SK-N-SH (cell line): ENCODE measurements around the gene DDX21. TPM values are rescaled to one million over a fixed set of nuclear protein-coding genes. Genes with fewer than 3 reads are reported as not detected.

ENCODE experiments used
- CTCF ChIA-PET: fragments of 300-600, 350-600 bp; formaldehyde crosslinking; extraction: SDS; loops from one replicate; lab custom pipeline; 2021; lab: Yijun Ruan, JAX
- POLR2A ChIA-PET: fragments of 350-600 bp; sonication (Branson Sonifier 250); formaldehyde crosslinking; extraction: SDS; loops from one replicate; lab custom pipeline; 2020; ENCODE audit warnings: antibody characterized with exemption, inconsistent platforms; lab: Yijun Ruan, JAX
- DNase-seq: peaks from one replicate; pipeline ENCODE4 v3.0.0; 2012
- H2AFZ ChIP-seq: fragments of 200-600 bp; sonication (generic); 2 replicates; pipeline ENCODE4 v1.8.1; 2016; ENCODE audit warnings: antibody characterized with exemption, mild to moderate bottlenecking, low read depth
- H3F3A ChIP-seq: fragments of 200-600 bp; sonication (generic); replicated peaks from 2 replicates; pipeline ENCODE3; 2016; ENCODE audit warnings: antibody characterized with exemption, mild to moderate bottlenecking; ENCODE audit not compliant: insufficient read depth
- H3K27ac ChIP-seq, 2 experiments: fragments of 200-500 bp in 1 of 2; fragments of 200-600 bp in 1 of 2; sonication (Bioruptor generic) in 1 of 2; sonication (generic), shearing (Covaris generic) in 1 of 2; 2 replicates each; pipeline versions ENCODE4 v1.5.1 to v1.6.1; 2014 to 2016; ENCODE audit warnings: low read depth in 2 of 2, inconsistent platforms in 1 of 2, low read length in 1 of 2, mild to moderate bottlenecking in 1 of 2, mixed read lengths in 1 of 2
- H3K27me3 ChIP-seq: fragments of 200-600 bp; sonication (generic), shearing (Covaris generic); 2 replicates; pipeline ENCODE4 v1.6.1; 2016; ENCODE audit warnings: mixed run types; ENCODE audit not compliant: insufficient read depth
- H3K36me3 ChIP-seq, 2 experiments: fragments of 200-500 bp in 1 of 2; fragments of 200-600 bp in 1 of 2; sonication (Bioruptor generic) in 1 of 2; sonication (generic) in 1 of 2; replicated peaks in 1 of 2; 2 replicates each; pipeline versions ENCODE3 to v1.5.1; 2014 to 2016; ENCODE audit warnings: low read length in 1 of 2, mild to moderate bottlenecking in 1 of 2; ENCODE audit not compliant: insufficient read depth in 2 of 2, control insufficient read depth in 1 of 2
- H3K4me1 ChIP-seq, 2 experiments: fragments of 200-500 bp in 1 of 2; fragments of 200-600 bp in 1 of 2; sonication (Bioruptor generic) in 1 of 2; sonication (generic), shearing (Covaris generic) in 1 of 2; 2 replicates each; pipeline versions ENCODE4 v1.5.1 to v1.6.1; 2014 to 2016; ENCODE audit warnings: low read depth in 1 of 2, low read length in 1 of 2, mixed run types in 1 of 2; ENCODE audit not compliant: insufficient read depth in 2 of 2, control insufficient read depth in 1 of 2
- H3K4me2 ChIP-seq: fragments of 200-600 bp; sonication (generic), shearing (Covaris generic); 2 replicates; pipeline ENCODE4 v1.6.1; 2017; ENCODE audit warnings: mixed run types
- H3K4me3 ChIP-seq, 2 experiments: fragments of 200-500 bp in 1 of 2; fragments of 200-600 bp in 1 of 2; sonication (Bioruptor generic) in 1 of 2; sonication (generic), shearing (Covaris generic) in 1 of 2; 2 replicates each; pipeline versions ENCODE4 v1.5.1 to v1.8.1; 2014 to 2016; ENCODE audit warnings: low read depth in 2 of 2, inconsistent platforms in 1 of 2, low read length in 1 of 2, mild to moderate bottlenecking in 1 of 2, mixed read lengths in 1 of 2, moderate library complexity in 1 of 2
- H3K79me2 ChIP-seq: fragments of 200-600 bp; sonication (generic); 2 replicates; pipeline ENCODE4 v1.8.1; 2017; ENCODE audit warnings: mild to moderate bottlenecking; ENCODE audit not compliant: insufficient read depth
- H3K9ac ChIP-seq: fragments of 200-600 bp; sonication (generic); 2 replicates; pipeline ENCODE4 v1.6.1; 2017; ENCODE audit warnings: mixed run types
- H3K9me2 ChIP-seq: fragments of 200-600 bp; sonication (generic); 2 replicates; pipeline ENCODE4 v1.6.1; 2017; ENCODE audit warnings: mixed run types
- H3K9me3 ChIP-seq: fragments of 200-600 bp; sonication (generic); 2 replicates; pipeline ENCODE4 v1.6.1; 2017; ENCODE audit warnings: mixed run types, mild to moderate bottlenecking, moderate library complexity
- H4K20me1 ChIP-seq: fragments of 200-600 bp; sonication (generic); 2 replicates; pipeline ENCODE4 v1.6.1; 2017; ENCODE audit warnings: mild to moderate bottlenecking, mixed run types; ENCODE audit not compliant: insufficient read depth
- GABPA ChIP-seq: IDR thresholded peaks from 2 replicates; pipeline ENCODE4 v1.4.0; 2012; ENCODE audit warnings: low read depth, mild to moderate bottlenecking
- GATA2 ChIP-seq: sonication (generic); formaldehyde crosslinking; IDR thresholded peaks from 2 replicates; pipeline ENCODE4 v1.5.0; 2020; ENCODE audit warnings: mild to moderate bottlenecking, missing genetic modification reagents
- JUND ChIP-seq: IDR thresholded peaks from 2 replicates; pipeline ENCODE4 v1.4.0; 2012
- MAX ChIP-seq: IDR thresholded peaks from 2 replicates; pipeline ENCODE4 v1.4.0; 2012; ENCODE audit warnings: low read depth
- MXI1 ChIP-seq: IDR thresholded peaks from 2 replicates; pipeline ENCODE4 v1.6.1; 2012; ENCODE audit warnings: mild to moderate bottlenecking, low read depth, low read length, improper control_type of control experiment
- NFIC ChIP-seq: IDR thresholded peaks from 2 replicates; pipeline ENCODE4 v1.4.0; 2012; ENCODE audit warnings: borderline replicate concordance
- PBX3 ChIP-seq: IDR thresholded peaks from 2 replicates; pipeline ENCODE4; 2012
- RXRA ChIP-seq: IDR thresholded peaks from 2 replicates; pipeline ENCODE4 v1.4.0; 2012; ENCODE audit warnings: low read depth, mild to moderate bottlenecking, borderline replicate concordance
- SIN3A ChIP-seq: IDR thresholded peaks from 2 replicates; pipeline ENCODE4 v1.6.1; 2012; ENCODE audit warnings: low read depth, mild to moderate bottlenecking, low read length, moderate library complexity, borderline replicate concordance
- TAF1 ChIP-seq: IDR thresholded peaks from 2 replicates; pipeline ENCODE4 v1.6.1; 2012; ENCODE audit warnings: low read depth, mild to moderate bottlenecking, low read length, moderate library complexity, borderline replicate concordance
- TCF12 ChIP-seq: IDR thresholded peaks from 2 replicates; pipeline ENCODE4 v1.4.0; 2012
- USF1 ChIP-seq: IDR thresholded peaks from 2 replicates; pipeline ENCODE4 v1.4.0; 2012; ENCODE audit warnings: low read depth, borderline replicate concordance
- YY1 ChIP-seq: IDR thresholded peaks from 2 replicates; pipeline ENCODE4 v1.4.0; 2012; ENCODE audit warnings: low read depth, mild to moderate bottlenecking
- WGBS: methylation state at CpG from one replicate; pipeline ENCODE4 v1.1.6; 2017; ENCODE audit warnings: low lambda C conversion rate; 5-methylcytosine and 5-hydroxymethylcytosine counted together
- polyA plus RNA-seq, 3 experiments: library from polyadenylated mRNA; depleted of rRNA; stranded (reverse); fragments of >200 nt; gene quantifications; 2 replicates each; pipeline ENCODE4 v1.2.3, GENCODE V29; 2012

Gene DDX21
- polyA plus RNA-seq, 1 of the 3 experiments (the other 2 are of a cell fraction): 40.1 TPM

- 29% methylated on average over 16 of the region's 22 CpGs for WGBS
- Histone ChIP-seq H2AFZ (peak overlapping the region; percentile 85), H3K27ac (peak overlapping the region; percentile 71 to 81), H3K27me3 (no peaks in the 10 kb centered on the region), H3K4me3 (peak overlapping the region; percentile 78 to 86), H3K9ac (peak overlapping the region; percentile 85), H3K4me2 (peak overlapping the region; percentile 81), H4K20me1 (0 out of 2 replicates have a peak, but pooled peaks cover 8% of the 10 kb centered on the region), H3K36me3 (peaks cover 12 to 25% of the 10 kb centered on the region in 2 experiments), H3K4me1 (peaks cover 13 to 19% of the 10 kb centered on the region in 2 experiments; a peak in 3 of 4 replicates), H3K79me2 (peaks cover 57% of the 10 kb centered on the region), H3F3A (peaks cover 32% of the 10 kb centered on the region), H3K9me3 (no peaks in the 10 kb centered on the region), H3K9me2 (no peaks in the 10 kb centered on the region)
- ChIA-PET POLR2A (interaction anchor here (1.2 kb wide), 1 partner anchor 34 kb away, joined by 3 read pairs; the partner anchor contains the start of gene DDX21), CTCF (interaction anchor here (0.8 to 2.6 kb wide), 4 partner anchors 16 to 115 kb away, joined by 3 to 11 read pairs (median 4); no protein-coding TSS in a partner anchor)
- DNase-seq: no peak
- TF ChIP-seq GATA2 (CRISPR knock-in tag): no peak
- TF ChIP-seq NFIC: no peak
- TF ChIP-seq SIN3A: 0 out of 2 replicates have a peak, but pooled peaks have one; percentile 9
Observed at GRCh38 chr10:68989317-68989990, 33.5 kb downstream of the DDX21 start.

- ChIA-PET CTCF (interaction anchor here (1.1 kb wide), 1 partner anchor 102 kb away, joined by 3 read pairs; no protein-coding TSS in a partner anchor), POLR2A (no interaction called here)
- Histone ChIP-seq H3K4me3 (no peak overlapping the region), H3K27ac (peak overlapping the region; percentile 6 to 86; a peak in 3 of 4 replicates), H4K20me1 (peaks cover 13% of the 10 kb centered on the region; the same call in 1 of the 2 replicates), H3F3A (peaks cover 14% of the 10 kb centered on the region), H3K9me2 (no peaks in the 10 kb centered on the region), H2AFZ (no peak overlapping the region), H3K79me2 (peaks cover 91% of the 10 kb centered on the region), H3K36me3 (peaks cover 0 to 28% of the 10 kb centered on the region in 2 experiments), H3K9me3 (no peaks in the 10 kb centered on the region), H3K4me1 (peaks cover 13 to 19% of the 10 kb centered on the region in 2 experiments; a peak in 3 of 4 replicates), H3K4me2 (peak overlapping the region; percentile 68), H3K27me3 (no peaks in the 10 kb centered on the region), H3K9ac (peak overlapping the region; percentile 29; the same call in 1 of the 2 replicates)
- no peak for DNase-seq
- TF ChIP-seq USF1 (no peak), YY1 (no peak), MAX (peak; percentile 61; the same call in 1 of the 2 replicates), PBX3 (no peak), MXI1 (no peak), TCF12 (0 out of 2 replicates have a peak, but pooled peaks have one; percentile 11), NFIC (peak; percentile 27; the same call in 1 of the 2 replicates), RXRA (peak; percentile 45; the same call in 1 of the 2 replicates), TAF1 (no peak), JUND (no peak), GABPA (no peak)
- WGBS: 51% methylated on average over 2 of the region's 2 CpGs
Observed at GRCh38 chr10:68992636-68993440, 36.9 kb downstream of the DDX21 start.
